ENCODE data around the gene NECAP2.
"Not testable (repeated sequence)": the region's sequence is repeated elsewhere in the genome, so short reads cannot be mapped to it uniquely, and the experiment has no call there.

GRCh38 chr1:16501446-16501845 lies 60.9 kb downstream of the NECAP2 start:
- not testable (repeated sequence) for TF ChIP-seq FOXK2 (IDR thresholded peaks at IDR 0.05); SP1 (IDR thresholded peaks at IDR 0.05; ENCODE audit: low read depth, low read length); POLR2A (IDR thresholded peaks at IDR 0.05; ENCODE audit: low read depth, low read length); ETV6 (conservative IDR thresholded peaks at IDR 0.05 in 1 of 2, IDR thresholded peaks at IDR 0.05 in 1 of 2; ENCODE audit: borderline replicate concordance in 1 of 2, low read depth in 1 of 2); CTCF (IDR thresholded peaks at IDR 0.05 in 2 of 3, conservative IDR thresholded peaks at IDR 0.05 in 1 of 3; ENCODE audit: control insufficient read depth in 2 of 3, extremely low read depth in 1 of 3, insufficient read depth in 1 of 3, low read depth in 3 of 3, low read length in 3 of 3); MLLT1 (IDR thresholded peaks at IDR 0.05); MYC (IDR thresholded peaks at IDR 0.05; ENCODE audit: insufficient read depth, insufficient read length, insufficient replicate concordance, low read length, severe bottlenecking); JUND (IDR thresholded peaks at IDR 0.05; ENCODE audit: low read depth, low read length); EZH2 (IDR thresholded peaks at IDR 0.05; ENCODE audit: borderline replicate concordance, control insufficient read depth, low read depth, low read length); ZNF687 (IDR thresholded peaks at IDR 0.05); NFYB (IDR thresholded peaks at IDR 0.05; ENCODE audit: insufficient read depth, low read depth, low read length)

Measured in GM12878 (cell line).